Dermis microvascular lymphatic vessel endothelial cell (primary cell): ENCODE data around the gene MIS12. TPM values are rescaled to one million over a fixed set of nuclear protein-coding genes. Genes with fewer than 3 reads are reported as not detected.

Experiments
- DNase-seq, 2 donors: peaks; one replicate each; pipeline versions ENCODE4 v3.0.0 to v3.0.0-alpha.2; 2010; ENCODE audit warnings: low read depth in 2 of 2
- total RNA-seq: library from RNA; depleted of rRNA; stranded (reverse); fragments of >200 nt; gene quantifications from 2 replicates; pipeline ENCODE4 v1.2.1, GENCODE V29; 2014

Gene MIS12
- total RNA-seq, 1 donor from 2014 or later: 13.1 TPM

DNA sequence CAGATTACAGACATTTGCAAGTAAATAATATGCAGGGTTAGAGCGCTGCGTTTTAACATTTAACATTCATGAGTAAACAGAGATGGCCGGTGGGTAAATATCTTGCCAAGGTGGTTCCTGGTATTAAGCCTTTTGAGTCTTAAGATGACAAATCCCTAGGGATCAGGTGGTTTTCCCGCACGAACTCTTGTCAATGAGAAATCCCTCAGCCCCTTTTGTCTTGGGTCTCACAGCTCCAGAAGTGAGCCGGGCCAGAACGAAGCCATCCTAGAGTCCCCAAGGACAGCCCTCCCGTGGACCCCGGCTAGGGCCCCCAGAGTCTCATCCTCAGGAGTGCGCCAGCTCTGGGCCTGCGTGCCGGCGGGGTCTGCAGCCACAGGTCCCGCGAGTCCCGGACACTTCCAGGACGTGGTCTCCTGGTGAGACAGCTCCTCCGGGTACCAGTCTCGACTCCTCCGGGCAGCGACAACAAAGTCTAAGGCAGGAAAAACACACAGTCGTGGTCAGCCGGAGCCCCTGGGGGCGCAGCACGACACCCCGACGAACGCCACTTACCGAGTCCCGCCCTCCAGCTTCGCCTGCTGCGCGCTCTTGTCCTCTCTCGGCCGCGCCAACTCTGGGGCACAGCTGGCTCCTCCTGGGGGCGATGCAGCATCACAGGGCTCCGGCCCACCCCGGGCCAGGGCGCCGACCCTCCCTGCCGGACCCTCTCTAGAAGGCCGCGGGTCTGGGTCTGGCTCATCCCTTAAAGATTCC lies 13.3 kb downstream of the MIS12 start:
- no peak for DNase-seq

DNA sequence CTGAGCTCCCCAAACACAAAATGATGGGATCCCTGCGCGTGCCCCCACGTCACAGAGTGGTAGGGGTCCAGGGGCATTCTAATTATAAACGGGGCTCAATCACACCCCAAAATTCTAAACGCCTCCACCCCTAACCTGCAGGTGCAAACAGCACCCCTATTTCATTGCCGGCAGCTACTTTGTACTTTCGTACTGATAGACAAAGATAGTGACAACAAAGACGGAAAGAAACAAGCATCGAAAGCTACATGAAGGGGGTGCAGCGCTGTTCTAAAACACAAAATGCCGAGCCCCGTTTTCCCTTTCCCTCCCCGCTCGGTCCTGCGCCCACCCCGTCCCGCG lies 13.9 kb downstream of the MIS12 start:
- no peak for DNase-seq

GRCh38 chr17:5500589-5501391 lies 14.4 kb downstream of the MIS12 start:
- DNase-seq: peak; percentile 37 to 82

- no peak for DNase-seq
These were observed 15.3 kb downstream of the MIS12 start for GRCh38 chr17:5501685-5502084.

DNA sequence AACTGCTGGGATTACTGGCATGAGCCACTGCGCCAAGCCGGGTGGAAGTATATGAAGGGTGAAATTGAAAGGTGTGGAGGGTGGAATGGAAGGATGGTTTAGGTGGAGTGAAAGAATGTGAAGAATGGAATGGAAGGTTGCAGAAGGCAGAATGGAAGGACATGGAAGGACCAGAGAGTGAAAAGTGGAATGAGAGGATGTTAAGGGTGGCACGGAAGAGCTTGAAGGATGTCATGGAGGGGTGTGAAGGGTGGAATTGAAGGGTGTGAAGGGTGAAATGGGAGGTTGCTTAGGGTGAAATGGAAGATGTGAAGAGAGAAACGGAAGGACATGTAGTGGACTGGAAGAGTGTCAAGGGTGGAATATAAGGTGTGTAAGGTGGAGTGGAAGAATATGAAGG lies 16.2 kb downstream of the MIS12 start:
- no peak for DNase-seq

DNA sequence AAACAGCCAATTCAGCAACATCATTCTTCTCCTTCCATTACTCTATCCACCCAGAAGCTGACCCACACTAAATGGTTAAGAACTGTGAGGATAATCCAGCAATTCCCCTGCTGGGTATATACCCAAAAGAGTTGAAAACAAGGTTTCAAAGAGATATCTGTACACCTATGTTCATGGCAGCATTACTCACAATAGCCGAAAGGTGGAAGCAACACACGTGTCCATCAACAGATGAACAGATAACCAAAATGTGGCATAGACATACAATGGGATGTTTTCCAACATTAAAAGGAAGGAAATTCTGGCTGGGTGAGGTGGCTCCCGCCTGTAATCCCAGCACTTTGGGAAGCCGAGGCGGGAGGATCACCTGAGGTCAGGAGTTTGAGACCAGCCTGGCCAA lies 19.9 kb downstream of the MIS12 start:
- DNase-seq: peak; percentile 34 to 64

GRCh38 chr17:5508810-5509209 lies 22.4 kb downstream of the MIS12 start:
- no peak for DNase-seq

- DNase-seq: no peak
These were observed 23.1 kb downstream of the MIS12 start for GRCh38 chr17:5509482-5509881.

DNA sequence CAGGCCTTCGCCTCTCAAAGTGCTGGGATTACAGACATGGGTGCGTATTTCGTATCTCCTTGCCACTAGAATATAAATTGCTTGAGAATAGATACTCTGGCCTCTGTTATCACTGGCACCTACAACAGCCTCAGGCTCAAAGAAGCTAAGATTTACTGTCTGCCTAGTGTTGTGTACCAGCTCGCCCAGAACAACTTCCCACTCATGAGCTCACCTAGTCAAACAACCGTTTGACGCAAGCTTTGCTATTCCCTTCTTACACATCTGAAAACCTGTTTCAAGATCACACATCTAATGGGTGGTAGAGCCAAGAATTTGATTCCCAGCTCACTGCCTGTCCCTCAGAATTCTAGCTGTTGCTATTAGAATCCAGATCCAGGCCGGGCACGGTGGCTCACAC lies 24.4 kb downstream of the MIS12 start:
- no peak for DNase-seq

DNA sequence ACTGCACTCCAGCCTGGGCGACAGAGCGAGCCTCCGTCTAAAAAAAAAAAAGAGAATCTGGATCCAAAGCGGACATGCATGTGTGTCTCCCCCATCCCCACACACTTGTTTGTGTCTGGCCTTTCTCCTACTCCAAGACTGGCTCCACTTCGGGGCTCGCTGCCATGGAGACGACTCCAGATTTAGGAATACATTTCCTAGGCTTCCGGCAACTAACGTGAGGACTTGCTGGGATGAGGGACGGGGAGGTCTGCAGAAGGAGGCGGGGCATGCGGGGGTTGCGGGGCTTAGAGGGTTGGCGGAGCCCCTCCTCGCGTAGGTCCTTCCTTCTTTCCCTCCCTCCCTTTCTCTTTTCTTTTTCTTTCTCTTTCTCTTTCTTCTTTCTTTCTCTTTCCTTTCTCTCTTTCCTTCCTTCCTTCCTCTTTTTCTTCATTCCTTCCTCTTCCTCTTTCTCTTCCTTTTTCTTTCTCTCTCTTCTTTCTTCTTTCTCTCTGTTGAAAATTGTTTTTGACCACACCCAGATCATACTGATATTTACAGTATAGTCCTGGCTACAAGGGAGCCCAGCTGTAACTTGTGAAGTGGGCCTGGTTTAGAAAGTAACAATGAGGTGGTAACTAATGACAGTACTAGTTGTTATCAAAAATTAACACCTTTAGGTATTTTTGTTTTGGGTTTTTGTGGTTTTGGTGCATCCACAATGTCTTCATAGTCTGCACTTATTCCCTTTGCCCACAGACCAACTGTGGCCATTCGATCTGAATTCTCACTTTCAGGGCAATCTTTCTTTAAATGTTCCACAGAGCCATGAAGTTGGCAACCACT lies 25.2 kb downstream of the MIS12 start:
- DNase-seq: no peak

GRCh38 chr17:5513628-5514027 lies 27.3 kb downstream of the MIS12 start:
- DNase-seq: no peak

- no peak for DNase-seq
These were observed 28.6 kb downstream of the MIS12 start for GRCh38 chr17:5514976-5515375.

DNA sequence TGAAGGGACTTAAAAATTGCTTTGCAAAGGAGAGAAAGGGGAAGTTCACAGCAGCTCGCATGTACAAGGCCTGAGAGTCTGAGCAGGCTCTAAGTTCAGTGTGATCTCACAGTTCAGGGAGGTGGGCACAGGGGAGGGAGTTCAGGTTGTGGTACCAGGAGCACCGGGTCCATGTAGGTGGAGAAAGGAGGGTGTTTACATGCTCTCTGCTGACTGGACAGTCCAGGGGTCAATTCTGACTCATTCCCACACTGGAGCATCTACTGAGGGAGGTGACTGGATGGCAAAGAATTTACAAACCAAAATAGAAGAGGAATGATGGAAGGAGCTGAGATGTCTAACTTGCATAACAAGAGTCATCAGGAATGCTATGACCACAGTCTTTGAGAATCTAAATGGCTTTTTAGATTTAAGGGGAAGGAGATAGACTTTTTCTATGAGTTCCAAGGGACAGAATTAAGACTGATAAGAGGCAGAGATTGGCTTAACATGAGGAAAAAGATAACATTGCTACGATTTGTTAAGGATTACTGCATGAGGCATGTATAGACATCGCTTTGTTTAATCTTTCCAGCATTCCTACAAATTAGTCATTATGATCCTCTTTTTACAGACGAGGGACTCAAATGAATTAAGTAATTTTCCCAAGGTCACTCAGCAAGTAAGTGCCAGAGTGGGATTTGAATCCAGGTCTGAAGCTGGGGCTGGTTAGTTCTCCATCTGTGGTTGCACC lies 29.9 kb downstream of the MIS12 start:
- DNase-seq: peak in 1 of 2 donors; percentile 48

- DNase-seq: no peak
These were observed 36.1 kb downstream of the MIS12 start for GRCh38 chr17:5522476-5522875.

GRCh38 chr17:5523249-5523648 lies 36.9 kb downstream of the MIS12 start:
- no peak for DNase-seq

DNA sequence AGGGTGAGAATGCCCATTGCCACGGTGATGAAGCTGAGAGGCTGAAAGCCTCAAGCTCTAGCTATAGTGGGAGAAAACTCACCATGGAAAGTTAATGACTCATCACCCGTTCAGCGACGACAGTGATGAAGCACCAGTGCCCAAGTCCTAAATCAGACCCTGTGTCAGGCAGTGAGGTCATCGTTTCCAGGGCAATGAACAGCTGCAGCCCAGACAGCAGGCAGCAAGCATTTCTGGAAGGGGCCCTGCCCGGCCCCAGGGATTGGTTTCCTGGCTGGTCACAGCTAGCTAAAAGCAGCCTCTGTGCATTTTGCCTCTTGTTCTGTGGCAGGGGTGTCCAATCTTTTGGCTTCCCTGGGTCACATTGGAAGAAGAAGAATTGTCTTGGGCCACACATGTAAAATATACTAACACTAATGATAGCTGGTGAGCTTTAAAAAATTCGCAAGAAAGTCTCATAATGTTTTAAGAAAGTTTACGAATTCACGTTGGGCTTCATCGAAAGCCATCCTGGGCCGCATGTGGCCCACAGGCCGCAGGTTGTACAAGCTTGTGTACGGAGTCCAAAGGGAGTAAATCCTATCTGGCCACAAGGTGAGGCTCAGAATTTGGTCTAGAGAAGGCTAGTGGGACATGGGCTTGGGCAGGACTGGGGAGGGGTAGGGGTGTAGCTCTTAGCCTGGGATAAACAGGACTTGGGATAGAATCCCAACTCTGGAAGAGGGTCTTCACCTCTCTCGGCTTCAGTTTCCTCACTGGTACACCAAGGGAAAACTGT lies 40.6 kb downstream of the MIS12 start:
- DNase-seq: peak; percentile 92 to 97

DNA sequence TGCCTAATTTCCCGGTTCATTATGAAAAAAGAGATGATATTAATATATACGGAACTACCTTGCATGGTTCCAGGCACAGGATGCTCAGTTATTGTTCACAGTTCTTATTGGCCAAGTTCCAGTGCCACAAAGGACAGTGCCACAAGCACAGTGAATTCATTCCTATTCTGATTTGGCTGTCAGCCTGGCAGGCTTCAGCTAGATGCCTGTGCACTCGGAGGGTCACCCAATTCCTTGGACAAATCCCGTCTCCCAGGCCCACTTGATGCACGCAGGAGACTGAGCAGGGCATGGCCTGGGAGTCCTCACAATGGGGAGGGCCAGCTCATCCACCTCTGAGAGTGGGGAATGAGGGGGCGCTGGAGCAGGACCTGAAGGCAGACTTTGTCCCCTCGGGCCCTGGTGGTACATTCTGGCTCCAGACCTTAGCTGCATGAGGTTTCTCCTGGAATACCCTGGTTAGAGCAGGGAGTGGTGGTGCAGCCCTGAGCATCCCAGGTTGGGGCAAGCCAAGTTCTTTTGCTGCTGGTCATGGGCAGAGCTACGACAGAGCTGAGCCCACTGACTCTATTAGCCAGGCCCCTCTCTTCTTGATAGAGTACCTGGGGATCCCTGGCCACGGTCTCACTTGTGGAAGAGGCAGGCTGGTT lies 41.4 kb downstream of the MIS12 start:
- peak in 1 of 2 donors; percentile 21 for DNase-seq

DNA sequence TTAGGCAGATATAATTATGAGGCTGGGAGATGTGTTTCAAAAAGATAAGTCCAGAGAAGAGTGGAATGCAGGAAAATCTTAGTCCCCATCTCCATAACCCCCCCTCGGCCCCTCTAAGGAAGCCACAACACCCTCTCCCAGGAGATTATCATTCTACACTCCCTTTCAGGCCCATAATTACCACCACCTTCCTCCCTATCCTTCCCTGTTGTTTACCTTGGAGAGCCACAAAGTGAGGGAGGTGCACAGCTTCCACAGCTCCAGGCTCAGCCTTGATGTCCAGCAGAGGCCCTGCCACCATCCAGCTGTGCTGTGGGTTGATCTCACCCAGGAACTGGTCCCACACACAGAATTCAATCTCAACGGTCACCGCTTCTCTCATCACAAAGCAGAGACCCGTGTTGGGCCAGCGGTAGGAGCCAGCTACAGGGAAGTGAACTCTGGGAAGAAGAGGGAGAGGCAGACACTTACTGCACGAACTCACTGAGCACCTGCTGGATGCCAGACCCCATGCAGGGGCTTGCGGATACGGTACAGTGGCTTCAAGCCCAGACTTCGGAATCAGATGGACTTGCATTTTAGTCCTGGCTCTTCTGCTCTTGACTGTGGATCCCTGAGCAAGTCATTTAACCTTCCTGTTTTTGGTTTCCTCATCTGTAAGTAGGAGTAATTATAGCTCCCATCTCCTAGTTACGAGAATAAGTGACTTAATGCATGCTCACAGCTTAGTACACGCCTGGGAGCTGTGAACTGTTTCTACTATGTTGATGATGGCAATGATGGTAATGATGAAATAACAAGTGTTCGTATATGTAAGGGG lies 44.1 kb downstream of the MIS12 start:
- no peak for DNase-seq

- no peak for DNase-seq
These were observed 44.7 kb downstream of the MIS12 start for GRCh38 chr17:5531085-5531418.
